OCI-LY3 (cell line): ENCODE data around the gene RDX.

Source experiments
- EZH2phosphoT487 ChIP-seq: fragments of 200-600 bp; shearing (Covaris generic); IDR thresholded peaks from 2 replicates; pipeline ENCODE4 v1.6.1; 2018; ENCODE audit warnings: antibody characterized with exemption, mixed run types, low read depth
- TF ChIP-seq, protein P1 (sequence below): fragments of 200-600, 300-600 bp; sonication (generic); IDR thresholded peaks from 2 replicates; pipeline ENCODE4 v1.5.1; 2014; ENCODE audit warnings: antibody characterized with exemption, low read length, low read depth

DNA sequence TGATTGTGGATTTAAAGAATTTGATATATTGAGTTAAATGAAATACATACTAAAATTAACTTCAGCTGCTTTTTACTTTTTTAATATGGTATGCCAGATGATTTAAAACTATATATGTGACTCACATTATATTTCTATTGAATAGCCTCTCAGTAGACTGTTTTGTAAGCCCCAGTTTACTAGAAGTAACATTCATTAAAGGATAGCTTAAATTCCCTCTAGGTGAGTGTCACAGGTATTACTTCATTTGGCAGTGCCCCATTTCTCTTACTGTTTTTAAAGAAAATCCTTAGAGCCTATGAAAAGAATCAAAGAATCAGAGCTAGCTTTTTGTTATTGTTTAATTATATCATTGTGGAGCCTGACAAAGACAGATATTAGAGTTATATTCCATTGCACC lies 154.6 kb downstream of the RDX start:
- TF ChIP-seq EZH2phosphoT487 = no peak
- TF ChIP-seq, protein P1, sequence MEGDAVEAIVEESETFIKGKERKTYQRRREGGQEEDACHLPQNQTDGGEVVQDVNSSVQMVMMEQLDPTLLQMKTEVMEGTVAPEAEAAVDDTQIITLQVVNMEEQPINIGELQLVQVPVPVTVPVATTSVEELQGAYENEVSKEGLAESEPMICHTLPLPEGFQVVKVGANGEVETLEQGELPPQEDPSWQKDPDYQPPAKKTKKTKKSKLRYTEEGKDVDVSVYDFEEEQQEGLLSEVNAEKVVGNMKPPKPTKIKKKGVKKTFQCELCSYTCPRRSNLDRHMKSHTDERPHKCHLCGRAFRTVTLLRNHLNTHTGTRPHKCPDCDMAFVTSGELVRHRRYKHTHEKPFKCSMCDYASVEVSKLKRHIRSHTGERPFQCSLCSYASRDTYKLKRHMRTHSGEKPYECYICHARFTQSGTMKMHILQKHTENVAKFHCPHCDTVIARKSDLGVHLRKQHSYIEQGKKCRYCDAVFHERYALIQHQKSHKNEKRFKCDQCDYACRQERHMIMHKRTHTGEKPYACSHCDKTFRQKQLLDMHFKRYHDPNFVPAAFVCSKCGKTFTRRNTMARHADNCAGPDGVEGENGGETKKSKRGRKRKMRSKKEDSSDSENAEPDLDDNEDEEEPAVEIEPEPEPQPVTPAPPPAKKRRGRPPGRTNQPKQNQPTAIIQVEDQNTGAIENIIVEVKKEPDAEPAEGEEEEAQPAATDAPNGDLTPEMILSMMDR = no peak
